ENCODE measurements around the gene LGALS1. TPM values are rescaled to one million over a fixed set of nuclear protein-coding genes. Genes with fewer than 3 reads are reported as not detected.

Gene LGALS1
- total and polyA plus RNA-seq, 9 of the 15 experiments (the other 6 are each of a cell fraction or from before 2014, with no cell fraction given): 160 to 800 (median 330) TPM

GRCh38 chr22:37658133-37659065 is 17.0 kb upstream of the LGALS1 start, which contains the start of gene PDXP:
Gene PDXP, plus strand, starts transcription at chr22:37658723. Its CDS starts 60 bp downstream, at chr22:37658783.
- H3K79me2 ChIP-seq (ENCODE audit: control insufficient read depth, insufficient read depth, low read length): peaks cover 47% of the 10 kb centered on the region
- H3K27ac ChIP-seq (ENCODE audit: extremely low read depth, low read depth, low read length): peak within 1 kb of the TSS; percentile 88
- POLR2A ChIA-PET: interaction anchor here (0.6 to 2.0 kb wide), 14 partner anchors 9 to 1192 kb away, joined by 3 to 14 read pairs (median 3); partner anchors contain the start of genes GGA1 and LGALS1
- peaks cover 20 to 27% of the 10 kb centered on the region in 2 experiments for H3K4me1 ChIP-seq (replicated peaks in 1 of 2; ENCODE audit: control insufficient read depth in 2 of 2, insufficient read depth in 2 of 2, low read length in 2 of 2)
- intact Hi-C loops (cut with micrococcal nuclease): no loop called here
- peaks cover 33% of the 10 kb centered on the region; the same call in 2 of the 3 replicates for H3K36me3 ChIP-seq (ENCODE audit: control insufficient read depth, insufficient read depth, low read length)
- peak; percentile 96 for ATAC-seq
- FAIRE-seq: peak; percentile 98
- peak within 1 kb of the TSS; percentile 92 for H3K4me2 ChIP-seq (ENCODE audit: insufficient read depth, low read length)
- H2AFZ ChIP-seq (ENCODE audit: low read depth, low read length): peak within 1 kb of the TSS; percentile 89
- H4K20me1 ChIP-seq (replicated peaks; ENCODE audit: control insufficient read depth, insufficient read depth, low read length): peaks cover 17% of the 10 kb centered on the region
- peak within 1 kb of the TSS; percentile 85 to 97 for H3K9ac ChIP-seq (ENCODE audit: insufficient read depth in 1 of 2, low read depth in 2 of 2, low read length in 2 of 2)
- peak; percentile 89 to 98 (median 94) for DNase-seq (ENCODE audit: extremely low read depth in 1 of 4, low spot score in 3 of 4)
- CTCF ChIA-PET (ENCODE audit: low intra/inter-chr PET ratio): no interaction called here
- no TSS peak for BruUV-seq (replicated peaks)
- H3K9me1 ChIP-seq (ENCODE audit: control insufficient read depth, insufficient read depth, low read length): peaks cover 4% of the 10 kb centered on the region
- no peaks in the 10 kb centered on the region for H3K27me3 ChIP-seq (ENCODE audit: control insufficient read depth in 2 of 2, insufficient read depth in 2 of 2, low read length in 2 of 2)
- in situ Hi-C loops (cut with MboI): no loop called here
- no peaks in the 10 kb centered on the region for H3K9me3 ChIP-seq (replicated peaks; ENCODE audit: control insufficient read depth, insufficient read depth, low read depth, low read length)
- peak within 1 kb of the TSS; percentile 63 for H3K4me3 ChIP-seq
- WGBS (ENCODE audit: insufficient coverage, low coverage, missing lambda C conversion rate): under 1% methylated on average over 60 of the region's 101 CpGs
- TF ChIP-seq ZNF717 (CRISPR knock-in tag; IDR thresholded peaks at IDR 0.05): no peak
- TF ChIP-seq SAP30 (IDR thresholded peaks at IDR 0.05; ENCODE audit: borderline replicate concordance, insufficient read depth, low read depth, low read length, poor library complexity, severe bottlenecking): peak; percentile 59
- no peak for TF ChIP-seq SRSF7 (optimal IDR thresholded peaks at IDR 0.05; ENCODE audit: low read depth, low read length)
- peak; percentile 45 for TF ChIP-seq MYC (IDR thresholded peaks at IDR 0.05; ENCODE audit: low read depth, low read length)
- TF ChIP-seq MYC (CRISPR knock-in tag; IDR thresholded peaks at IDR 0.05; ENCODE audit: borderline replicate concordance, low read depth): no peak
- TF ChIP-seq RB1 (IDR thresholded peaks at IDR 0.05; ENCODE audit: low read depth): peak; percentile 72
- TF ChIP-seq, protein P1, sequence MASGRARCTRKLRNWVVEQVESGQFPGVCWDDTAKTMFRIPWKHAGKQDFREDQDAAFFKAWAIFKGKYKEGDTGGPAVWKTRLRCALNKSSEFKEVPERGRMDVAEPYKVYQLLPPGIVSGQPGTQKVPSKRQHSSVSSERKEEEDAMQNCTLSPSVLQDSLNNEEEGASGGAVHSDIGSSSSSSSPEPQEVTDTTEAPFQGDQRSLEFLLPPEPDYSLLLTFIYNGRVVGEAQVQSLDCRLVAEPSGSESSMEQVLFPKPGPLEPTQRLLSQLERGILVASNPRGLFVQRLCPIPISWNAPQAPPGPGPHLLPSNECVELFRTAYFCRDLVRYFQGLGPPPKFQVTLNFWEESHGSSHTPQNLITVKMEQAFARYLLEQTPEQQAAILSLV (tag; IDR thresholded peaks at IDR 0.05): no peak
- no peak for TF ChIP-seq FIP1L1 (IDR thresholded peaks at IDR 0.05; ENCODE audit: low read depth, low read length, poor library complexity, severe bottlenecking)
- no peak for TF ChIP-seq ZNF316 (IDR thresholded peaks at IDR 0.05)
- TF ChIP-seq RNF2 (IDR thresholded peaks at IDR 0.05): peak; percentile 32; the same call in 1 of the 2 replicates
- no peak for TF ChIP-seq KLF6 (CRISPR knock-in tag; IDR thresholded peaks at IDR 0.05; ENCODE audit: borderline replicate concordance)
- TF ChIP-seq SRSF3 (IDR thresholded peaks at IDR 0.05; ENCODE audit: insufficient read depth, low read length): no peak
- no peak for TF ChIP-seq UBTF (IDR thresholded peaks at IDR 0.05; ENCODE audit: borderline replicate concordance in 1 of 2, low read depth in 2 of 2, low read length in 2 of 2)
- 0 out of 2 replicates have a peak, but pooled peaks have one; percentile 15 for TF ChIP-seq ZNF24 (IDR thresholded peaks at IDR 0.05)

Data from K562 (cell line).